Stimulated activated CD4-positive, alpha-beta T cell treated with anti-CD3 and anti-CD28 coated beads, TNF-alpha, amount 100 ng/mL, for 48 hours (primary cell): Measurements from ENCODE around the gene TOMM7.
"Not testable (repeated sequence)": the region's sequence is repeated elsewhere in the genome, so short reads cannot be mapped to it uniquely, and the experiment has no call there.

Experiments used
- DNase-seq, 3 donors: peaks; one replicate each; pipeline ENCODE4 v3.0.0-alpha.2; 2020; ENCODE audit warnings: low read depth in 3 of 3

The TOMM7 gene

GRCh38 chr7:22784346-22784745 is 38.3 kb downstream of the TOMM7 start:
- DNase-seq: no peak

GRCh38 chr7:22783421-22783820 is 39.2 kb downstream of the TOMM7 start:
- no peak for DNase-seq

- peak; percentile 47 to 79 (median 63) for DNase-seq
These were observed 39.9 kb downstream of the TOMM7 start for GRCh38 chr7:22782616-22783232.

- DNase-seq: no peak
These were observed 41.4 kb downstream of the TOMM7 start for GRCh38 chr7:22781230-22781711.

GRCh38 chr7:22779730-22780323 is 42.8 kb downstream of the TOMM7 start:
- not testable (repeated sequence) for DNase-seq

GRCh38 chr7:22776964-22777363 is 45.7 kb downstream of the TOMM7 start:
- DNase-seq: no peak

GRCh38 chr7:22772885-22773284 is 49.8 kb downstream of the TOMM7 start:
- no peak for DNase-seq

- DNase-seq: no peak
These were observed 50.8 kb downstream of the TOMM7 start for GRCh38 chr7:22771872-22772228.

GRCh38 chr7:22771194-22771871 is 51.3 kb downstream of the TOMM7 start:
- no peak for DNase-seq

- DNase-seq: no peak
These were observed 57.0 kb downstream of the TOMM7 start for GRCh38 chr7:22765609-22766008.
